Measurements from ENCODE around the gene NEK6.
A peak's percentile ranks its signal among the peaks of the same experiment; 100 is the strongest.

Gene NEK6

DNA sequence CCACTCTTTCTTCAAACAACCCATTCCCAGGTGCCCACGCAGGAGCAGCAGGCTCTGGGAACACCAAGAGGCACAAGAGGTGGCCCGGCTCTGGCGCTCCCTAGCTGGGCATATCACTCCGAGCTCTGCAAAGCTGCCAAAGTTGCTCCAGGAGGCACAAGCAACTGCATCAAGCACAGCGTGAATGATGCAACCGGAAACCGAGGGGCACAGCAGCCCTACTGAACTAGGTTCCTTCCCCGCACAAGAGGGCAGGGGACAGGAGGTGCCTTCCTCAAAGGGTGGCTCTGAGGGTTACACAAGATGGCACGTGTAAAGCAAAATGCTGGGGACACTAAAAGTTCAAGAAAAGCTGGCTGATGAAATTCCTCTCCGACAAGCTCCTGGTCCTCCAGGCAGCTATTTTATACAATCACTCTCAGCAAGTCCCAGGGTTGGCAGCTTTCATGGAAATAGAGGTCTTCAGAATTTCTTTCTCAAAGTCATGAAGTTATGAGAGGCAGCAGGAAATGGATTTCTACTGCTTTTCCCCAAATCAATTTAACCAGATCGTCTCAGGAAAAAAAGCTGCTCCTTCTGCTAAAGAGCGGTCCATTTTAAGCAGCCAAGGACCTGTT is 134.6 kb downstream of the NEK6 start:
- TF ChIP-seq, protein P1, sequence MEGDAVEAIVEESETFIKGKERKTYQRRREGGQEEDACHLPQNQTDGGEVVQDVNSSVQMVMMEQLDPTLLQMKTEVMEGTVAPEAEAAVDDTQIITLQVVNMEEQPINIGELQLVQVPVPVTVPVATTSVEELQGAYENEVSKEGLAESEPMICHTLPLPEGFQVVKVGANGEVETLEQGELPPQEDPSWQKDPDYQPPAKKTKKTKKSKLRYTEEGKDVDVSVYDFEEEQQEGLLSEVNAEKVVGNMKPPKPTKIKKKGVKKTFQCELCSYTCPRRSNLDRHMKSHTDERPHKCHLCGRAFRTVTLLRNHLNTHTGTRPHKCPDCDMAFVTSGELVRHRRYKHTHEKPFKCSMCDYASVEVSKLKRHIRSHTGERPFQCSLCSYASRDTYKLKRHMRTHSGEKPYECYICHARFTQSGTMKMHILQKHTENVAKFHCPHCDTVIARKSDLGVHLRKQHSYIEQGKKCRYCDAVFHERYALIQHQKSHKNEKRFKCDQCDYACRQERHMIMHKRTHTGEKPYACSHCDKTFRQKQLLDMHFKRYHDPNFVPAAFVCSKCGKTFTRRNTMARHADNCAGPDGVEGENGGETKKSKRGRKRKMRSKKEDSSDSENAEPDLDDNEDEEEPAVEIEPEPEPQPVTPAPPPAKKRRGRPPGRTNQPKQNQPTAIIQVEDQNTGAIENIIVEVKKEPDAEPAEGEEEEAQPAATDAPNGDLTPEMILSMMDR (IDR thresholded peaks at IDR 0.05; ENCODE audit: low read depth, low read length, missing control alignments) = no peak
- H3K27me3 ChIP-seq (replicated peaks) = no peaks in the 10 kb centered on the region
- in situ Hi-C loops (cut with HindIII; ENCODE audit: low pct_ligation_motif_present, low sequenced_read_pairs) = no loop called here
- peak overlapping the region; percentile 22 for H3K27ac ChIP-seq
- no peak for DNase-seq
- H3K4me3 ChIP-seq (ENCODE audit: low read depth, low read length) = no peak overlapping the region
- peaks cover 8% of the 10 kb centered on the region for H3K36me3 ChIP-seq (replicated peaks)

DNA sequence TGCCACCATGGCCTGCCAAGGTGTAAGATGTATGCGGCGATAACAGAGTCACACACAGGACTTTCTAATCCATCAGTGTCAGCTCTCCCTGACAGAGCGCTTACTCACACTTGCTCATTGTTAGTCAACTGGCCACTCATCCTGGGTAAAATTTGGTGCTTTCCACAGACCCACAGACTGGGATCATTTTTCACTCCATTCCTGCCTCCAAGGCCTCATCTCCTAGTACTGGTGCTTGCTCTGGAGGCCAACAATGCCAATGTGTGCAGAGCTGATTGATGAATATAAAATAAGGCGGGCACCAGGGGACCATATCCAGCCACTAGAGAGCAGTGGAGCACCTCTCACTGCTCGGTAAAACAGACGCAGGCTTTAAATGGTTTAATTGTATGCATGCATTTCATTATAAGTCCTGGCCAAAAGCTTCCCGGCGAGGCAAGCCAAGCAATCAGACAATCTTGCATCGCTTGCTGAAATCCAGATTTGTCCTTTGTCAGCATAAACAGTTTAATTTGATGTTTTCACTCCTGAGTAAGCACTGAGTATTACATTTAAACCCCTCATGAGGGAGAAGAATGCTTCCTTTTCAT is 135.2 kb downstream of the NEK6 start:
- peak; percentile 83 for DNase-seq
- H3K4me3 ChIP-seq (ENCODE audit: low read depth, low read length) = no peak overlapping the region
- H3K27ac ChIP-seq = peak overlapping the region; percentile 22
- H3K27me3 ChIP-seq (replicated peaks) = no peaks in the 10 kb centered on the region
- in situ Hi-C loops (cut with HindIII; ENCODE audit: low pct_ligation_motif_present, low sequenced_read_pairs) = no loop called here
- H3K36me3 ChIP-seq (replicated peaks) = peaks cover 8% of the 10 kb centered on the region
- TF ChIP-seq, protein P1 (IDR thresholded peaks at IDR 0.05; ENCODE audit: low read depth, low read length, missing control alignments) = peak; percentile 70

DNA sequence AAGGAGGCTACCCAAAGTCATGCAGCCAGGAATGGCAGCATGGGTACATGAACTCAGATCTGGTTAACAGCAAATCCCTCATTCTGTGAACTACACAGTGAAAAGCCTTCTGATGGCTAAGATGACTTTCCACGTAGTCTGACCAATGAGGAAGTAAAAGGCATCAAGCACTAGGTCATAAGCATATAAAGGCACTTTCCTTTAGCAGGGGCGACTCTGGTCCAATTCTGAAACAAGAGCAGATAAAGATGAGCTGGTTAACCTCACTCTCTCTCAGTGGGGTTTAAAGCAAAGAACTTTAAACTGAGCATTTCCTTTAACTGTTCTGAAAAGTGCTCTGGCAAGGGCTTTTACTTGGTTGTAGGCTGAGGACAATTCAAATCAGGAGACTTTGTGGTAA is 136.4 kb downstream of the NEK6 start:
- no peak overlapping the region for H3K27ac ChIP-seq
- in situ Hi-C loops (cut with HindIII; ENCODE audit: low pct_ligation_motif_present, low sequenced_read_pairs) = no loop called here

DNA sequence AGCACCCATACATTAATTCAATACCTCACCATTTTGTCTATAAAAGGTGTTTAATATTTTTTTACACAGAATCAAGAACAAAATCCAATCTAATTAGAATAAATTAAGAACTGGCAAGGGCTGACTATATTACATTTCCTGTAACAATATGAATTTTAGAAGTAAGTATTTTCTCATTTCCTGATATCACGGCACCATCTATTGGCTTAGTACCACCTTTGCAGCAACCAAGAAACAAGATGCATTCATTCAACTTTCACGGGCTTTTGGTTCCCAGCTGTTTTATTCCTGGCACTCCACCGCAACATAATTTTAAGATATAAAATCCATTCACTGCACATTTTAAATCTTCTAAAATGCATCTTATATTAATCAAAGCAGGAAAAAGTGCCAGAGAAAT is 136.8 kb downstream of the NEK6 start:
- TF ChIP-seq, protein P1 (IDR thresholded peaks at IDR 0.05; ENCODE audit: low read depth, low read length, missing control alignments) = no peak
- Histone ChIP-seq H3K4me3 (ENCODE audit: low read depth, low read length) (no peak overlapping the region), H3K36me3 (replicated peaks) (peaks cover 9% of the 10 kb centered on the region), H3K27me3 (replicated peaks) (no peaks in the 10 kb centered on the region), H3K27ac (no peak overlapping the region)
- in situ Hi-C loops (cut with HindIII; ENCODE audit: low pct_ligation_motif_present, low sequenced_read_pairs) = no loop called here
- DNase-seq = no peak

More for the DNA sequence above, 136.4 kb downstream of the NEK6 start:
- Histone ChIP-seq H3K27me3 (replicated peaks) (no peaks in the 10 kb centered on the region), H3K4me3 (ENCODE audit: low read depth, low read length) (no peak overlapping the region), H3K36me3 (replicated peaks) (peaks cover 8% of the 10 kb centered on the region)
- TF ChIP-seq, protein P1 (IDR thresholded peaks at IDR 0.05; ENCODE audit: low read depth, low read length, missing control alignments) = no peak
- DNase-seq = no peak

DNA sequence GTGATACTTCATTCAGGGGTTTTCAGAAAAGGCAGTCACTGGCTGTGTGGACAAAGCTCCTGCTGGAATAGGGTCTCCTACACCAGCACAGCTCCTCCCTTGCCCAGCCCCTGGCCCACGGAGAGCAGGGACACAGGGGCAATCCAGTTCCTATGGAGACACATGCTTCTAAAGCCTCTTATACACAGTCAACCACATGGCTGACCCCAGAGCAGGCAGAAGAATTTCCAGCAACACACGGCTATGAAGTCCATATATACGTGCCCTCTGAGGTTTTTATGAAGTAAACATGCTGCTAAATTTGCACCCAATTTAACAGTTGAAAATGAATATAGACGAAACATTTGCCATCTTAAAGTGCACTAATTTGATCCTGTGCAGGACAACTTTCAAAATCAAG is 138.1 kb downstream of the NEK6 start:
- Histone ChIP-seq H3K4me3 (ENCODE audit: low read depth, low read length) (no peak overlapping the region), H3K27me3 (replicated peaks) (no peaks in the 10 kb centered on the region), H3K27ac (no peak overlapping the region), H3K36me3 (replicated peaks) (peaks cover 13% of the 10 kb centered on the region)
- in situ Hi-C loops (cut with HindIII; ENCODE audit: low pct_ligation_motif_present, low sequenced_read_pairs) = no loop called here
- no peak for DNase-seq
- TF ChIP-seq, protein P1 (IDR thresholded peaks at IDR 0.05; ENCODE audit: low read depth, low read length, missing control alignments) = no peak

Data from brain microvascular endothelial cell (primary cell).